ENCODE results near the gene OBSL1.
A peak's percentile ranks its signal among the peaks of the same experiment; 100 is the strongest.

Gene OBSL1

GRCh38 chr2:219523031-219523671 lies 48.2 kb downstream of the OBSL1 start:
- H3K27ac ChIP-seq = peak overlapping the region in 1 of 2 donors; percentile 44
- peak overlapping the region; percentile 67 for H3K4me3 ChIP-seq
- TF ChIP-seq CTCF (IDR thresholded peaks at IDR 0.05) = no peak
- no peak for DNase-seq (ENCODE audit: low spot score)

- no peak for TF ChIP-seq CTCF (IDR thresholded peaks at IDR 0.05)
- no peak for DNase-seq (ENCODE audit: low spot score)
- Histone ChIP-seq H3K27ac (peak overlapping the region; percentile 32 to 44), H3K4me3 (peak overlapping the region; percentile 67)
Measured at GRCh38 chr2:219522111-219523030, 49.0 kb downstream of the OBSL1 start.

DNA sequence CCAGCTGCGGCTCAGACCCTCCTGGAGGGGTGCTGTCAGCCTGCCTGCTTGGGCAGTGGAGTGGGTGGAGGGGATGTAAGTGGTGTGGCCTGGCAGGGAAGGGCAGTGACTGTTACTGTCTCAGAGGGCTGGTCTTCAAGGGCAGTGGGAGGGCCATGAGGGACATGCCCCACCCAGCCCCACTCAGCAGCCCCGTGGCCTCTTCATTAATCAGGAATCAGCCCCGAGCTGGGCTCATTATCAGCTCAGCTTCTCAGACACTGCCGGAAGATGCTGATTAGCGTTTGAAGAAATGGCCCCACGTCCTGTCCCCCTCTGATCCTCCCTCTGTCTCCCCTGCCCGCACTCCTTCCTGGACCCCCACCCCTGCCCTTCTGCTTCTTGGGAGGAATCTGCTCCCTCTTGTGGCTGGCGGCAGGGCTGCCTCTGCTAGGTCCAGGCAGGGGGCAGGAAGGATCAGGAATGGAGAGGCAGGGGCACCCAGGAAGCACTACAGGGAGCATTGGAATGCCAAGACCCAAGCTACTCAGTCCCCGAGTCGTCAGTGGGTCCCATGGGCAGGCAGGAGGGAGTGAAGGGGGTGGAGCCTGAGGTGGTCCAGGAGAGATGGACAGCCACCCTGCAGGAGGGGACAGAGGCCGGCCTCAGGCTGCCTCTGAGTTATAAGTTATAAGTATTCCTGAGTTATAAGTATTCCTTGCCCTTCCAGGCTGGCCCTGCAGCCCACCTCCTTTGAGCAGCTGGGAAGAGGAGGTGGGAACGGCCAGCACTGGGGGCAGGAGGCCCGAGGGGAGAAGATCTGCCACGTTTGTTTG lies 50.1 kb downstream of the OBSL1 start:
- Histone ChIP-seq H3K27ac (peak overlapping the region; percentile 32 to 44), H3K4me3 (no peak overlapping the region)
- DNase-seq (ENCODE audit: low spot score) = no peak
- peak; percentile 63 for TF ChIP-seq CTCF (IDR thresholded peaks at IDR 0.05)

DNA sequence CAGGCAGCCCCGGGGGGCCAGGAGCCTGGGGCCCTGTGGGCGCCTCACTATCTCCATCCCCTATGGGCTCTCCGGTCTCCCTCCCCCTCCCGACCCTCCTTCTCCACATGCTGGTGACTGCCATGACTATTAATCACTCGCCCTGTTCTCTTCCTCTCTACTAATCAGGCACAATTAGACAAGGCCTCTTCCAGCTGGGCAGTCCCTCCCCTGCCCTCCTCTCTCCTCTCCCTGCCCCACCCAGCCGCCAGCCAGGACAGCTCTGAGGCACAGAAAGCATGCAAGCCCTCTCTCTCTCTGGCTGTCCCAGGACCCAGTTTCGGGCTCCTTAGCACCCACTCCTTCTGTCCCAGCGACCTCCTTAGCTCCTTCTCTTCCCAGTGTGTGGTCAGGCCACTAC lies 51.3 kb downstream of the OBSL1 start:
- no peak for DNase-seq (ENCODE audit: low spot score)
- Histone ChIP-seq H3K27ac (no peak overlapping the region), H3K4me3 (no peak overlapping the region)
- TF ChIP-seq CTCF (IDR thresholded peaks at IDR 0.05) = no peak

GRCh38 chr2:219519526-219519916 lies 51.8 kb downstream of the OBSL1 start:
- DNase-seq (ENCODE audit: low spot score) = no peak
- no peak overlapping the region for H3K27ac ChIP-seq
- H3K4me3 ChIP-seq = no peak overlapping the region
- no peak for TF ChIP-seq CTCF (IDR thresholded peaks at IDR 0.05)

DNA sequence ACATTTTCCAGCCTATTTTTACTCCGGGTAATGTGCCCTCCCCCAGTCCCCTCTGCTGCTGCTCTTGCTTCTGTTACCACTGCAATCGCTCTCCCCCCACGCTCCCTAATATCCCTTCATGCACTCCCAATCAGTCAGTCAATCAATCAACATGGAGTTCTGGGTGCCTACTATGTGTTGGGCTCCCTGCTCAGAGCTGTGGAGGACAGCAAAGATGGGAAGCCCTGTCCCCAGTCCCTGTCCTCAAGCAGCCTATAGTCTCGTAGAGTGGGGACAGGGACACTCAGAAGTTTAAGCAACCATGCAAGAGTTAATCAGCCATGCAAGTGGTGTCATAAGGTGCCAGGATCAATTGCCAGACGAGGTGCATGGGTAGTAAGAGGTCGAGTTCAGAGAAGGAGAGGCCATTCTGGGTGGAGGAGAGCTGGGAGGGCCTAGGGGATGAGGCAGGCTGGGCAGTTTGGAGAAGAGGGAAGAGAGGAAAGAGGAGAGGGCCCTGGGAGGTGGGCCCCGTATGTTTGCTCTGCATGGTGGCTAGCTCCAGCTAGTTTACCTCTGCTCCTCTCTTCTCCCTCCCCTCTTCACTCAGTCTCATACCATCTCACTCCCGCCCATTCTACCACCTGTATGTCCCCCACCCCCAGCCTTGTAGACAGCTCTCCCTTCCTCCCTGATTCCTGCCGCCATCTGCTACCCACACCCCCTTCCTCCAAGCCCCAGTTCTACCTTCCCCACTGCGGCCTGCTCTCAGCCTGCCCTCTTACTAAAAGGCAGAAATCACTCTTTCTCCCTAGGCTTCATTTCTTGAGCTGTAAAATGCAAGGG lies 53.2 kb downstream of the OBSL1 start:
- no peak for DNase-seq (ENCODE audit: low spot score)
- TF ChIP-seq CTCF (IDR thresholded peaks at IDR 0.05) = no peak
- H3K4me3 ChIP-seq = no peak overlapping the region
- H3K27ac ChIP-seq = no peak overlapping the region
